HG03575 (cell line): ENCODE measurements around the gene SLIT2.

Experiments used
- ATAC-seq: cut with Tn5 transposase; IDR thresholded peaks from one replicate; pipeline ENCODE4 v1.9.1; 2021; ENCODE audit not compliant: unreplicated experiment, insufficient number of reproducible peaks, low FRiP score; ENCODE audit errors: extremely low read depth

SLIT2 gene

GRCh38 chr4:20297261-20297660, 45.6 kb downstream of the SLIT2 start:
- ATAC-seq: no peak

- ATAC-seq: no peak
These were observed 46.1 kb downstream of the SLIT2 start for GRCh38 chr4:20297783-20298182.

DNA sequence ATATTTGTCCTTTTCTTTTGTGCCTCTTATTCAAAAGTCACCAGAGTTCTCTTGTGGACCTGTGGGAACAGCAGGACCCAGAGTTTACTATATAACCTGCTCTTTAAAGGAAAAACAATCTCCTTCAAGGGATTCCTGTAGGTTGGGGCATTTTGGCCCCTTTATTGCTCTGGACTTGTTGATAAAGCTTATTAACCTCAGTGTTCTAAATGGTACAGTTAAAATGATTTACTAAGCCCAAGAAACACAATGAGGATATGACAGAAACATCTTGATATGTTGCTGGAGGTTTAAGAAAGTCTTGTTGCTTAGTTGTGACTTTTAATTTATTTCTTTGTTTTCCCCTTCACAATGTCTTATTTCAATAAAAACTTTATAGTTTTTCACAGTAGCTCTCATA, 46.8 kb downstream of the SLIT2 start:
- ATAC-seq: no peak

GRCh38 chr4:20298986-20299385, 47.3 kb downstream of the SLIT2 start:
- ATAC-seq: no peak

GRCh38 chr4:20299515-20299914, 47.8 kb downstream of the SLIT2 start:
- no peak for ATAC-seq

GRCh38 chr4:20301161-20301560, 49.5 kb downstream of the SLIT2 start:
- ATAC-seq: no peak
